Activated CD4-positive, alpha-beta T cell treated with anti-CD3 and anti-CD28 coated beads, Interleukin-2, amount 50 U/mL, for 4 hours (primary cell): Measurements from ENCODE around the gene AOAH.

Source experiments
- DNase-seq, 2 experiments: peaks; one replicate each; pipeline ENCODE4 v3.0.0-alpha.2; 2020

Gene AOAH

GRCh38 chr7:36599645-36600313 lies 124.5 kb downstream of the AOAH start:
- no peak for DNase-seq

GRCh38 chr7:36598054-36598674 lies 126.1 kb downstream of the AOAH start:
- DNase-seq = no peak

- no peak for DNase-seq
Observed at GRCh38 chr7:36597090-36597773, 127.1 kb downstream of the AOAH start.

- no peak for DNase-seq
Observed at GRCh38 chr7:36594445-36594844, 129.8 kb downstream of the AOAH start.

- DNase-seq = no peak
Observed at GRCh38 chr7:36591636-36592035, 132.7 kb downstream of the AOAH start.

- no peak for DNase-seq
Observed at GRCh38 chr7:36589391-36589790, 134.9 kb downstream of the AOAH start.

- DNase-seq = no peak
Observed at GRCh38 chr7:36583318-36583717, 141.0 kb downstream of the AOAH start.

- no peak for DNase-seq
Observed at GRCh38 chr7:36575832-36576231, 148.5 kb downstream of the AOAH start.

GRCh38 chr7:36573066-36573465 lies 151.2 kb downstream of the AOAH start:
- DNase-seq = no peak

- DNase-seq = no peak
Observed at GRCh38 chr7:36571190-36571560, 153.1 kb downstream of the AOAH start.

- no peak for DNase-seq
Observed at GRCh38 chr7:36570528-36571189, 153.6 kb downstream of the AOAH start.

- DNase-seq = no peak
Observed at GRCh38 chr7:36568452-36568849, 155.8 kb downstream of the AOAH start.

GRCh38 chr7:36567699-36568451 lies 156.4 kb downstream of the AOAH start:
- DNase-seq = no peak

GRCh38 chr7:36565792-36566356 lies 158.4 kb downstream of the AOAH start:
- DNase-seq = no peak

- no peak for DNase-seq
Observed at GRCh38 chr7:36564489-36564888, 159.8 kb downstream of the AOAH start.

- DNase-seq = no peak
Observed at GRCh38 chr7:36563706-36564327, 160.5 kb downstream of the AOAH start.

GRCh38 chr7:36562121-36562520 lies 162.2 kb downstream of the AOAH start:
- no peak for DNase-seq

- DNase-seq = no peak
Observed at GRCh38 chr7:36549029-36549428, 175.3 kb downstream of the AOAH start.

GRCh38 chr7:36547416-36547815 lies 176.9 kb downstream of the AOAH start:
- no peak for DNase-seq

- no peak for DNase-seq
Observed at GRCh38 chr7:36546331-36546730, 178.0 kb downstream of the AOAH start.

GRCh38 chr7:36545291-36545690 lies 179.0 kb downstream of the AOAH start:
- DNase-seq = no peak

GRCh38 chr7:36538126-36538525 lies 186.2 kb downstream of the AOAH start:
- no peak for DNase-seq
